Measurements from ENCODE around the gene SYNDIG1.

- TF ChIP-seq POLR2AphosphoS5 (IDR thresholded peaks at IDR 0.05) (no peak), CTCF (IDR thresholded peaks at IDR 0.05) (no peak), EP300 (IDR thresholded peaks at IDR 0.05) (no peak), POLR2A (IDR thresholded peaks at IDR 0.05) (no peak)
Observed at GRCh38 chr20:24617080-24617432, 147.6 kb downstream of the SYNDIG1 start.
